HCT116 (cell line): ENCODE data around the gene BPIFB6. TPM values are rescaled to one million over a fixed set of nuclear protein-coding genes. Genes with fewer than 3 reads are reported as not detected.

ENCODE experiments used
- ATAC-seq: fragments of 200-7000 bp; cut with Tn5 transposase; 2 replicates; pipeline ENCODE4 v1.9.1; 2020; ENCODE audit warnings: mild to moderate bottlenecking, moderate library complexity
- BruUV-seq: library from RNA; stranded (reverse); fragments of 400-500 nt; replicated peaks from 2 replicates; lab custom pipeline; 2021; lab: Mats Ljungman, UMichigan
- CTCF ChIA-PET: fragments of 300-600 bp; sonication (Branson Sonifier 250); formaldehyde crosslinking; loops from one replicate; lab custom pipeline; 2021; ENCODE audit warnings: antibody characterized with exemption; lab: Charles Lee
- POLR2A ChIA-PET: fragments of 300-600, 350-600 bp; sonication (Branson Sonifier 250); formaldehyde crosslinking; loops from one replicate; lab custom pipeline; 2021; ENCODE audit warnings: antibody characterized with exemption; lab: Charles Lee
- RAD21 ChIA-PET, 2 experiments: fragments of 300-600 bp; sonication (Branson Sonifier 250); formaldehyde crosslinking; loops; one replicate each; lab custom pipeline; 2023; ENCODE audit warnings: low total read pairs in 2 of 2; ENCODE audit not compliant: uncharacterized antibody in 2 of 2, unreplicated experiment in 2 of 2, low non-redundant PET in 1 of 2; lab: Charles Lee
- DNase-seq: peaks from one replicate; pipeline ENCODE4 v3.0.0-alpha.2; 2010; ENCODE audit warnings: low read depth, low spot score
- H2AFZ ChIP-seq: fragments of 200-600 bp; shearing (Covaris generic), sonication (generic); 2 replicates; pipeline ENCODE4 v1.6.1; 2017; ENCODE audit warnings: low read depth, mixed run types, mixed read lengths, antibody characterized with exemption, low read length; ENCODE audit not compliant: poor library complexity, severe bottlenecking
- H3K27ac ChIP-seq: 2 replicates; pipeline ENCODE4 v1.5.1; 2012; ENCODE audit warnings: low read depth, low read length
- H3K27me3 ChIP-seq: fragments of 200-600 bp; sonication (generic); 2 replicates; pipeline ENCODE4 v1.6.1; 2016; ENCODE audit warnings: mixed run types, low read length, mixed read lengths; ENCODE audit not compliant: insufficient read depth
- H3K36me3 ChIP-seq, 2 experiments: fragments of 200-500 bp in 1 of 2; fragments of 200-600 bp in 1 of 2; sonication (Bioruptor generic) in 1 of 2; sonication (generic) in 1 of 2; 2 replicates each; pipeline versions ENCODE4 v1.5.1 to v1.6.1; 2014 to 2016; ENCODE audit warnings: low read length in 2 of 2, inconsistent platforms in 1 of 2, mixed read lengths in 1 of 2, mixed run types in 1 of 2; ENCODE audit not compliant: insufficient read depth in 2 of 2, control insufficient read depth in 1 of 2
- H3K4me1 ChIP-seq, 2 experiments: fragments of 200-600 bp in 1 of 2; sonication (generic) in 1 of 2; 2 replicates each; pipeline versions ENCODE4 v1.5.1 to v1.6.1; 2012 to 2017; ENCODE audit warnings: low read length in 2 of 2, inconsistent platforms in 1 of 2, mild to moderate bottlenecking in 1 of 2, mixed read lengths in 1 of 2, mixed run types in 1 of 2, moderate library complexity in 1 of 2; ENCODE audit not compliant: insufficient read depth in 2 of 2, control insufficient read depth in 1 of 2
- H3K4me2 ChIP-seq: fragments of 200-600 bp; sonication (generic); 2 replicates; pipeline ENCODE4 v1.6.1; 2017; ENCODE audit warnings: mixed run types, low read length, mixed read lengths
- H3K4me3 ChIP-seq, 2 experiments: fragments of 200-600 bp in 1 of 2; sonication (generic) in 1 of 2; replicated peaks in 1 of 2; 2 replicates each; pipeline ENCODE4 v1.5.1; 2011 to 2016; ENCODE audit warnings: low read length in 2 of 2, control low read depth in 1 of 2, low read depth in 1 of 2, mild to moderate bottlenecking in 1 of 2, mixed read lengths in 1 of 2, mixed run types in 1 of 2
- H3K79me2 ChIP-seq: fragments of 200-600 bp; sonication (generic); 2 replicates; pipeline ENCODE4 v1.6.1; 2017; ENCODE audit warnings: mild to moderate bottlenecking, mixed run types, low read length, moderate library complexity, mixed read lengths; ENCODE audit not compliant: insufficient read depth
- H3K9ac ChIP-seq: fragments of 200-600 bp; sonication (generic); 2 replicates; pipeline ENCODE4 v1.6.1; 2016; ENCODE audit warnings: low read length, mixed read lengths
- H3K9me2 ChIP-seq: fragments of 200-600 bp; sonication (generic), shearing (Covaris generic); 2 replicates; pipeline ENCODE4 v1.6.1; 2017; ENCODE audit warnings: mixed run types, mild to moderate bottlenecking, moderate library complexity; ENCODE audit not compliant: insufficient read depth
- H3K9me3 ChIP-seq, 2 experiments: fragments of 200-500 bp in 1 of 2; fragments of 200-600 bp in 1 of 2; sonication (Bioruptor generic) in 1 of 2; sonication (generic) in 1 of 2; 2 replicates each; pipeline ENCODE4 v1.6.1; 2014 to 2017; ENCODE audit warnings: low read length in 2 of 2, mixed read lengths in 2 of 2, inconsistent platforms in 1 of 2, low read depth in 1 of 2, mild to moderate bottlenecking in 1 of 2, mixed run types in 1 of 2, moderate library complexity in 1 of 2; ENCODE audit not compliant: control insufficient read depth in 1 of 2, insufficient read depth in 1 of 2
- H4K20me1 ChIP-seq: fragments of 200-600 bp; sonication (generic), shearing (Covaris generic); 2 replicates; pipeline ENCODE4 v1.6.1; 2017; ENCODE audit warnings: mixed run types, mild to moderate bottlenecking, moderate library complexity; ENCODE audit not compliant: insufficient read depth
- CBX3 ChIP-seq: IDR thresholded peaks from 2 replicates; pipeline ENCODE4 v1.6.1; 2012; ENCODE audit warnings: low read depth
- CEBPB ChIP-seq: IDR thresholded peaks from 2 replicates; pipeline ENCODE4 v1.6.1; 2012; ENCODE audit warnings: low read depth
- ELF1 ChIP-seq: IDR thresholded peaks from 2 replicates; pipeline ENCODE4 v1.6.1; 2012; ENCODE audit warnings: low read depth, borderline replicate concordance
- EZH2 ChIP-seq: fragments of 200-600 bp; sonication (generic); IDR thresholded peaks from 2 replicates; pipeline ENCODE4 v1.6.1; 2017; ENCODE audit warnings: antibody characterized with exemption, mixed run types
- EZH2phosphoT487 ChIP-seq: fragments of 200-600 bp; IDR thresholded peaks from 2 replicates; pipeline ENCODE4 v1.6.1; 2018; ENCODE audit warnings: antibody characterized with exemption, borderline replicate concordance
- FOSL1 ChIP-seq: IDR thresholded peaks from 2 replicates; pipeline ENCODE4 v1.6.1; 2012; ENCODE audit warnings: low read depth
- JUND ChIP-seq: IDR thresholded peaks from 2 replicates; pipeline ENCODE4 v1.6.1; 2012
- POLR2AphosphoS5 ChIP-seq: IDR thresholded peaks from 2 replicates; pipeline ENCODE4 v1.6.1; 2011; ENCODE audit warnings: mild to moderate bottlenecking, low read depth, low read length, moderate library complexity
- RAD21 ChIP-seq: IDR thresholded peaks from 2 replicates; pipeline ENCODE4 v1.6.1; 2012; ENCODE audit warnings: low read depth, mild to moderate bottlenecking
- REST ChIP-seq: IDR thresholded peaks from 2 replicates; pipeline ENCODE4 v1.6.1; 2012; ENCODE audit warnings: low read depth
- SIN3A ChIP-seq: IDR thresholded peaks from 2 replicates; pipeline ENCODE4 v1.6.1; 2012; ENCODE audit warnings: low read depth
- SP1 ChIP-seq: IDR thresholded peaks from 2 replicates; pipeline ENCODE4 v1.6.1; 2012; ENCODE audit warnings: low read depth
- TCF7L2 ChIP-seq: IDR thresholded peaks from 2 replicates; pipeline ENCODE4 v1.7.0; 2011; ENCODE audit warnings: borderline replicate concordance, inconsistent platforms; ENCODE audit not compliant: insufficient read depth, insufficient read length; ENCODE audit errors: extremely low read depth
- YY1 ChIP-seq: IDR thresholded peaks from 2 replicates; pipeline ENCODE4 v1.6.1; 2011; ENCODE audit warnings: low read length, low read depth, moderate library complexity, mild to moderate bottlenecking; ENCODE audit not compliant: insufficient replicate concordance; ENCODE audit errors: extremely low read depth
- intact Hi-C: fragments of 100-400 bp; cut with micrococcal nuclease; formaldehyde crosslinking; loops from 2 replicates; pipeline ENCODE4 v1.10.0; 2022
- total RNA-seq: library from RNA; stranded (reverse); gene quantifications from one replicate; pipeline ENCODE4 v1.2.1, GENCODE V29; 2021; ENCODE audit not compliant: unreplicated experiment
- TF ChIP-seq, protein P1 (sequence below): IDR thresholded peaks from 2 replicates; pipeline ENCODE4 v1.6.1; 2012
- TF ChIP-seq, protein P2 (sequence below), 3 experiments: fragments of 200-600 bp in 1 of 3; sonication (generic) in 1 of 3; IDR thresholded peaks in 2 of 3; conservative IDR thresholded peaks in 1 of 3; 2 replicates each; pipeline ENCODE4 v1.5.1; 2012 to 2017; ENCODE audit warnings: low read depth in 2 of 3, low read length in 2 of 3, antibody characterized with exemption in 1 of 3, borderline replicate concordance in 1 of 3, control low read depth in 1 of 3, mild to moderate bottlenecking in 1 of 3, mixed read lengths in 1 of 3, mixed run types in 1 of 3, moderate library complexity in 1 of 3; ENCODE audit not compliant: insufficient read depth in 1 of 3

The BPIFB6 gene
- total RNA-seq, 1 experiment from 2014 or later = not detected

GRCh38 chr20:33037456-33037855, 6.0 kb downstream of the BPIFB6 start:
- H3K79me2 ChIP-seq = no peaks in the 10 kb centered on the region
- H3K9me2 ChIP-seq = no peaks in the 10 kb centered on the region
- no peaks in the 10 kb centered on the region for H4K20me1 ChIP-seq
- H3K4me2 ChIP-seq = no peak overlapping the region
- H3K9me3 ChIP-seq = no peaks in the 10 kb centered on the region
- no peaks in the 10 kb centered on the region for H3K36me3 ChIP-seq
- no peak overlapping the region for H2AFZ ChIP-seq
- DNase-seq (no peak), ATAC-seq (no peak)
- BruUV-seq = no TSS peak
- peaks cover 35% of the 10 kb centered on the region; the same call in 1 of the 2 replicates for H3K27me3 ChIP-seq
- RAD21 ChIA-PET = no interaction called here
- no peaks in the 10 kb centered on the region for H3K4me1 ChIP-seq
- POLR2A ChIA-PET = no interaction called here
- CTCF ChIA-PET = no interaction called here
- H3K9ac ChIP-seq = no peak overlapping the region
- H3K27ac ChIP-seq = no peak overlapping the region
- intact Hi-C loops = no loop called here
- TF ChIP-seq POLR2AphosphoS5 (no peak), SIN3A (no peak)
- no peak overlapping the region for H3K4me3 ChIP-seq

- Histone ChIP-seq H3K9ac (no peak overlapping the region), H3K9me2 (no peaks in the 10 kb centered on the region), H3K36me3 (no peaks in the 10 kb centered on the region), H2AFZ (no peak overlapping the region), H3K4me1 (no peaks in the 10 kb centered on the region), H4K20me1 (no peaks in the 10 kb centered on the region), H3K9me3 (no peaks in the 10 kb centered on the region), H3K79me2 (no peaks in the 10 kb centered on the region), H3K27ac (no peak overlapping the region), H3K4me3 (no peak overlapping the region), H3K27me3 (peaks cover 31% of the 10 kb centered on the region; the same call in 1 of the 2 replicates), H3K4me2 (no peak overlapping the region)
- ATAC-seq (no peak), DNase-seq (no peak)
- RAD21 ChIA-PET = no interaction called here
- BruUV-seq = no TSS peak
- CTCF ChIA-PET = no interaction called here
- POLR2A ChIA-PET = no interaction called here
- intact Hi-C loops = no loop called here
- TF ChIP-seq CBX3 = no peak
- TF ChIP-seq, protein P1, sequence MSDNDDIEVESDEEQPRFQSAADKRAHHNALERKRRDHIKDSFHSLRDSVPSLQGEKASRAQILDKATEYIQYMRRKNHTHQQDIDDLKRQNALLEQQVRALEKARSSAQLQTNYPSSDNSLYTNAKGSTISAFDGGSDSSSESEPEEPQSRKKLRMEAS = no peak
- TF ChIP-seq SP1 = no peak
- TF ChIP-seq, protein P2, sequence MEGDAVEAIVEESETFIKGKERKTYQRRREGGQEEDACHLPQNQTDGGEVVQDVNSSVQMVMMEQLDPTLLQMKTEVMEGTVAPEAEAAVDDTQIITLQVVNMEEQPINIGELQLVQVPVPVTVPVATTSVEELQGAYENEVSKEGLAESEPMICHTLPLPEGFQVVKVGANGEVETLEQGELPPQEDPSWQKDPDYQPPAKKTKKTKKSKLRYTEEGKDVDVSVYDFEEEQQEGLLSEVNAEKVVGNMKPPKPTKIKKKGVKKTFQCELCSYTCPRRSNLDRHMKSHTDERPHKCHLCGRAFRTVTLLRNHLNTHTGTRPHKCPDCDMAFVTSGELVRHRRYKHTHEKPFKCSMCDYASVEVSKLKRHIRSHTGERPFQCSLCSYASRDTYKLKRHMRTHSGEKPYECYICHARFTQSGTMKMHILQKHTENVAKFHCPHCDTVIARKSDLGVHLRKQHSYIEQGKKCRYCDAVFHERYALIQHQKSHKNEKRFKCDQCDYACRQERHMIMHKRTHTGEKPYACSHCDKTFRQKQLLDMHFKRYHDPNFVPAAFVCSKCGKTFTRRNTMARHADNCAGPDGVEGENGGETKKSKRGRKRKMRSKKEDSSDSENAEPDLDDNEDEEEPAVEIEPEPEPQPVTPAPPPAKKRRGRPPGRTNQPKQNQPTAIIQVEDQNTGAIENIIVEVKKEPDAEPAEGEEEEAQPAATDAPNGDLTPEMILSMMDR (IDR thresholded peaks at IDR 0.05 in 2 of 3, conservative IDR thresholded peaks at IDR 0.05 in 1 of 3; ENCODE audit: borderline replicate concordance in 1 of 3, insufficient read depth in 1 of 3, low read depth in 2 of 3, low read length in 2 of 3) = no peak
- no peak for TF ChIP-seq EZH2
- no peak for TF ChIP-seq SIN3A
- TF ChIP-seq FOSL1 = no peak
- no peak for TF ChIP-seq JUND
- TF ChIP-seq YY1 = no peak
- TF ChIP-seq ELF1 = no peak
- TF ChIP-seq CEBPB = no peak
- TF ChIP-seq REST = no peak
- no peak for TF ChIP-seq RAD21
- no peak for TF ChIP-seq EZH2phosphoT487
- no peak for TF ChIP-seq TCF7L2
Observed at GRCh38 chr20:33038243-33038642, 6.8 kb downstream of the BPIFB6 start.
